Activated CD4-positive, alpha-beta T cell treated with anti-CD3 and anti-CD28 coated beads for 36 hours (primary cell): ENCODE data around the gene DMAC2. TPM values are rescaled to one million over a fixed set of nuclear protein-coding genes. Genes with fewer than 3 reads are reported as not detected.
A peak's percentile ranks its signal among the peaks of the same experiment; 100 is the strongest.

Experiments used
- ATAC-seq: fragments of 200-7000 bp; cut with Tn5 transposase; one replicate; pipeline ENCODE4 v1.10.0; 2021; ENCODE audit warnings: mild to moderate bottlenecking, moderate library complexity
- CTCF ChIA-PET: fragments of 350-600 bp; sonication (Branson Sonifier 250); formaldehyde crosslinking; loops from one replicate; lab custom pipeline; 2021; ENCODE audit warnings: antibody characterized with exemption; lab: Charles Lee
- POLR2A ChIA-PET: fragments of 350-600 bp; sonication (Branson Sonifier 250); formaldehyde crosslinking; loops from one replicate; lab custom pipeline; 2021; ENCODE audit warnings: antibody characterized with exemption, inconsistent platforms; lab: Charles Lee
- DNase-seq: peaks from one replicate; pipeline ENCODE4 v3.0.0-alpha.2; 2020
- H3K27ac Mint-ChIP-seq: one replicate; pipeline ENCODE4 v1.8.0; 2021; ENCODE audit warnings: mixed read lengths
- H3K27me3 Mint-ChIP-seq: one replicate; pipeline ENCODE4 v1.8.0; 2021; ENCODE audit warnings: mixed read lengths
- H3K36me3 Mint-ChIP-seq: one replicate; pipeline ENCODE4 v1.8.0; 2021; ENCODE audit warnings: low read depth, mixed read lengths
- H3K4me1 Mint-ChIP-seq: one replicate; pipeline ENCODE4 v1.8.0; 2021; ENCODE audit warnings: mixed read lengths
- H3K4me3 Mint-ChIP-seq: one replicate; pipeline ENCODE4 v1.8.0; 2021; ENCODE audit warnings: mild to moderate bottlenecking, moderate library complexity, mixed read lengths
- H3K9me3 Mint-ChIP-seq: one replicate; pipeline ENCODE4 v1.8.0; 2021; ENCODE audit warnings: low read depth, mixed read lengths
- intact Hi-C, 2 experiments: fragments of 100-400 bp; cut with DNase I in 1 of 2; cut with micrococcal nuclease in 1 of 2; formaldehyde crosslinking; loops; one replicate each; pipeline versions ENCODE4 v1.14.2 to v1.15.1; 2022 to 2024; cut with DNase I, micrococcal nuclease
- total RNA-seq, 2 experiments: library from RNA; stranded (reverse); gene quantifications; one replicate each; pipeline ENCODE4 v1.2.3, GENCODE V29; 2021

Gene DMAC2
- total RNA-seq, 2 experiments from 2014 or later, result 52.5 to 66.3 TPM

DNA sequence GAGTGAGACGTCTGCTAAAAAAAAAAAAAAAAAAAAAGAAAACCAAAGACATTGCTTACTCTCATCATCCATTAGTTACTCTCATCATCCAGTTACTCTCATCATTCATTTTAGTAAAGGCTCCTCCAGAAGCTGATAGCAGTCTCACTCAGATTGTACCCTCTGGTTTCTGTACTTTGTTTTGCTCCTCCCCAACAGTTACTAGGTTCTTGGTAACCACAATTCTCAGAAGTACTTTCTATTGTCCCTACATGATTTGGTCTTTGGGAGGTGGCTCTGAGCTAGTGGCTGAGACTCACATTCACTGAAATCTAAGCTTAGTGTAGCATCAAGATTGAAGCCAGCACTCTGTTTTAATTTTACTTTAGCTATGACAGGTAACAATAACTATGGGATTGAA lies 17.5 kb upstream of the DMAC2 start:
- POLR2A ChIA-PET, result no interaction called here
- H3K4me3 Mint-ChIP-seq, result no peak overlapping the region

DNA sequence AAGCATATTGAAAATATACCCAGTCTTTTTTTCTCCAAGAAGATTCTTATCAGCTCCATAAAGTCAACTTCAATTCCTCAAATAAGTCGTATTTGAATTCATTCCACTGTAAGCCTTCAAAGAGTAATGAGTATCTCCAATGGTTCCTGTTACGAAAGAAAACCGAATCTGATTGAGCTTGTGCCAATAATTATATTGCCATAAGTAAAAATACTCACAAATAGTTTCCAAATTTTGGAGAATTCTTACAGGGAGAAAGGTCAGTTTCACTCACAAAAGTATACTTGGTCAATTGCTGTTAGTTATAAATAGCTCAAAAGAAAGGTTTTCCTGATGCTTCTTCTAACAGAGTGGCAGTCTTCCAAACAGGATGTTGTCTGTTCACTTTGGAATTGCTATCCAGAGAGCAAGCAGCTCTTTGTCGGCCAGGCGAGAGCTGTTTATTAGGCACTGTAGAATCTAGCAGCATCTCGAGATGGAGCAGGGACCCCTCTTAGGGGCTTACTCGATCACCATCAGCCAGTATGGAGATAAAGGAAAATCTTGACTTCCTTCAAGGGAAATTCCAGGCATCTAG lies 16.7 kb upstream of the DMAC2 start:
- POLR2A ChIA-PET, result interaction anchor here (0.5 kb wide), 1 partner anchor 413 kb away, joined by 5 read pairs; no protein-coding TSS in a partner anchor
- DNase-seq (no peak), ATAC-seq (no peak)
- no peaks in the 10 kb centered on the region for H3K9me3 Mint-ChIP-seq
- H3K27ac Mint-ChIP-seq, result no peak overlapping the region
- no peak overlapping the region for H3K4me3 Mint-ChIP-seq
- H3K27me3 Mint-ChIP-seq, result peaks cover 3% of the 10 kb centered on the region
- CTCF ChIA-PET, result interaction anchor here (0.9 to 2.8 kb wide), 7 partner anchors 7 to 252 kb away, joined by 3 to 15 read pairs (median 5); no protein-coding TSS in a partner anchor
- H3K4me1 Mint-ChIP-seq, result peaks cover 8% of the 10 kb centered on the region
- intact Hi-C loops, result no loop called here
- H3K36me3 Mint-ChIP-seq, result no peaks in the 10 kb centered on the region

More for the DNA sequence above, 17.5 kb upstream of the DMAC2 start:
- H3K9me3 Mint-ChIP-seq, result no peaks in the 10 kb centered on the region
- ATAC-seq (peak; percentile 88), DNase-seq (no peak)
- H3K27ac Mint-ChIP-seq, result no peak overlapping the region
- H3K4me1 Mint-ChIP-seq, result peaks cover 8% of the 10 kb centered on the region
- intact Hi-C loops, result no loop called here
- H3K27me3 Mint-ChIP-seq, result peaks cover 5% of the 10 kb centered on the region
- CTCF ChIA-PET, result interaction anchor here (0.7 to 2.8 kb wide), 11 partner anchors 8 to 253 kb away, joined by 3 to 15 read pairs (median 3); partner anchors contain the start of gene DMAC2
- H3K36me3 Mint-ChIP-seq, result no peaks in the 10 kb centered on the region

DNA sequence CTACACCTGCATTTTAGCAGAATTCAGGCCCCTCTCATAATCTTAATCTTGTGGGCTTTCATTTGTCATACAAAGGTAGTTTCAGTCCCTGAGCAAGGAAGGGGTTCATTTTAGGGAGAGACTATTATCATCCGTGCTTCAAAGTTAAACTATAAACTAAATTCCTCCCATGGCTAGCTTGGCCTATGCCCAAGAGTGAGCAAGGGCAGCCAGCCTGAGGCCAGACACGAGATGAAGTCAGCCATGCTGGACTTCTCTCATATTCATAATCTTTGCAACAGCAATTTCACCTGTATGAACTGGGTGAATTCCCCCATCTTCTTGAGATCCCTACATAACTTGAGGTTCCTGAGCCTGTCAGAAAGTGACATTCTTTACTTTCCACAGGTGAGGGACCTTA lies 16.2 kb upstream of the DMAC2 start:
- ChIA-PET CTCF (interaction anchor here (0.9 to 2.8 kb wide), 5 partner anchors 104 to 140 kb away, joined by 3 to 14 read pairs (median 5); no protein-coding TSS in a partner anchor), POLR2A (interaction anchor here (0.5 kb wide), 1 partner anchor 414 kb away, joined by 5 read pairs; no protein-coding TSS in a partner anchor)
- no peaks in the 10 kb centered on the region for H3K36me3 Mint-ChIP-seq
- peaks cover 8% of the 10 kb centered on the region for H3K4me1 Mint-ChIP-seq
- no peaks in the 10 kb centered on the region for H3K9me3 Mint-ChIP-seq
- peaks cover 3% of the 10 kb centered on the region for H3K27me3 Mint-ChIP-seq
- DNase-seq (no peak), ATAC-seq (no peak)
- H3K27ac Mint-ChIP-seq, result no peak overlapping the region
- H3K4me3 Mint-ChIP-seq, result no peak overlapping the region
- intact Hi-C loops, result no loop called here

DNA sequence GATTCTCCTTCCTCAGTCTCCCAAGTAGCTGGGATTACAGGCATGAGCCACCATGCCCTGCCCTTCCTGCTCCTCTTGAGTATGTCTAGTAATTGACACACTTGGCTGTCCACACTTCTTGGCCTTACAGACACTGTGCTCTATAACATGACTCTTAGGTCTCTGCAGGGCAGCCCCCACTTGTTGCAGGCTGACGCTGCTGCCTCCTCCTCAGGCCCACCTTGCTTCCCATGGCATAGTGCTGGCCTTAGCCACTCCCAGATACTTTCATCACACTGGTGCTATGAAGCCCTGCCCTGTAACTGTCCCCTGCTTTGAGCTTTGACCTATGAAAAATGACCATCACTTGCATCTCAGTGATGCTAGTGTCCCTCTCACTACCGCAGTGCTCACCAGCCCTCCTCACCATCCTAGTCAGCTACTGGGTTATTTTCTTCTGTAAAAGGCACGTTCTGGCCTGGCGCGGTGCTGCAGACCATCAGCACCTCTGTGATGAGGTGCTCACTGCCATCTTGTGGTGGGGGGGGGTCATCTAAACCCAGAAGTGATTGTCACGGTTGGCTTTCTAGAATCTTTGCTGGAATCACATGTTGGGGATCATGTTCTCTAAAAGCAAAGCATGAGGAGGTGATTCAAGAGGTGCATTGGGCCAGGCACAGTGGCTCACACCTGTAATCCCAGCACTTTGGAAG lies 13.0 kb upstream of the DMAC2 start:
- Mint-ChIP-seq H3K27ac (no peak overlapping the region), H3K4me1 (peaks cover 19% of the 10 kb centered on the region), H3K9me3 (no peaks in the 10 kb centered on the region), H3K36me3 (no peaks in the 10 kb centered on the region), H3K4me3 (no peak overlapping the region), H3K27me3 (peaks cover 4% of the 10 kb centered on the region)
- intact Hi-C loops, result no loop called here
- ATAC-seq (no peak), DNase-seq (no peak)
- POLR2A ChIA-PET, result no interaction called here
- CTCF ChIA-PET, result interaction anchor here (0.6 to 8.3 kb wide), 4 partner anchors 41 to 143 kb away, joined by 3 to 120 read pairs (median 52); no protein-coding TSS in a partner anchor

DNA sequence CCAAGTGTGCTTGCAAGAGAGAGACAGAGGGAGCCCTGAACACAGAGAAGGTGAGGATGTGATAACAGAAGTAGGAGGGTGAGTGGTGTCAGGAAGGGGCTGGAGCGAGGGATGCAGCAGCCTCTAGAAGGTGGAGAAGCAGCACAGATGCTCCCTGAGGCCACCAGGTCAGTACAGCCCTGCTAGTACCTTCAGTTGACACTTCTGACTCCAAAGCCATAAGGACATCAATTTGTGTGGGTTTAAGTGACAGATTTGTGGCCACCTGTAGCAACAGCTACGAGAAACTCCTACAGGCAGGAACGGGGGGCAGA lies 10.1 kb upstream of the DMAC2 start:
- no peaks in the 10 kb centered on the region for H3K36me3 Mint-ChIP-seq
- CTCF ChIA-PET, result interaction anchor here (0.6 to 8.3 kb wide), 20 partner anchors 8 to 694 kb away, joined by 3 to 120 read pairs (median 8); partner anchors contain the start of genes CEACAM21 and DMAC2
- no peak overlapping the region for H3K27ac Mint-ChIP-seq
- peaks cover 11% of the 10 kb centered on the region for H3K4me1 Mint-ChIP-seq
- peaks cover 11% of the 10 kb centered on the region for H3K27me3 Mint-ChIP-seq
- intact Hi-C loops, result loop anchor here (1.0 to 5.0 kb wide), 8 partner anchors 72 to 147 kb away; no protein-coding TSS in a partner anchor
- no peak overlapping the region for H3K4me3 Mint-ChIP-seq
- no peaks in the 10 kb centered on the region for H3K9me3 Mint-ChIP-seq
- no peak for ATAC-seq
- DNase-seq, result no peak
- POLR2A ChIA-PET, result interaction anchor here (1.1 to 1.7 kb wide), 2 partner anchors 11 to 99 kb away, joined by 5 read pairs; partner anchors contain the start of gene DMAC2

DNA sequence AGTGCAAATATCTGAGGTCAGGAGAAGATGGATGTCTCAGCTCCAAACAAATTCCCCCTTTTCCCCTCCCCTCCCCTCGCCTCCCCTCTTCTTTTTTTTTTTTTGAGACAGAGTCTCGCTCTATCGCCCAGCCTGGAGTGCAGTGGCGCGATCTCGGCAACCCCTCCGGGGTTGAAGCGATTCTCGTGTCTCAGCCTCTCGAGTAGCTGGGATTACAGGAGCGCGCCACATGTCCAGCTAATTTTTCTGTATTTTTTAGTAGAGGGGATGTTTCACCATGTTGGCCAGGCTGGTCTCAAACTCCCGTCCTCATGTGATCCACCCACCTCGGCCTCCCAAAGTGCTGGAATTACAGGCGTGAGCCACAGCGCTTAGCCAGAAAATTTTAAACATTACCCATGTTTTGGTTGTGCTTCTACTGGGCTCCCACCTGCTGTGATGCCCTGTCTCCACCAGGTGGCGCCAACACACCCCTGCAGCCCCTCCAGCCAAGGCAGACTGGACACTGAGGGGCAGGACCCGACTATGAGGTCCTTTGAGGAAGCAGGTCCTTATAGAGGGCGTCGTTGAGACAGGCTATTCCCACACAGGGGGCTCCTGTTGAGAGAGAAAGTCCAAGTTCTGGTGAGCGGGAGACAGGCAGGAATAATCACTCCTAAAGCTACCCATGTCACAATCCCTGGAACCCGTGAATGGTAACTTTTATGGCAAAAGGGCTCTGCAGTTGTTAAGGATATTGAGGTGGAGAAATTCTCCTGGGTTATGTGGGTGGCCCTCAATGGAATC lies 9.6 kb upstream of the DMAC2 start:
- intact Hi-C loops, result loop anchor here (1.0 to 5.0 kb wide), 8 partner anchors 73 to 148 kb away; no protein-coding TSS in a partner anchor
- H3K9me3 Mint-ChIP-seq, result no peaks in the 10 kb centered on the region
- CTCF ChIA-PET, result interaction anchor here (0.6 to 8.3 kb wide), 41 partner anchors 8 to 1182 kb away, joined by 3 to 120 read pairs (median 5); partner anchors contain the start of genes B3GNT8, CEACAM21 and DMAC2
- H3K27ac Mint-ChIP-seq, result no peak overlapping the region
- H3K4me3 Mint-ChIP-seq, result peak overlapping the region; percentile 70
- peaks cover 11% of the 10 kb centered on the region for H3K4me1 Mint-ChIP-seq
- DNase-seq, result peak; percentile 85
- no peaks in the 10 kb centered on the region for H3K36me3 Mint-ChIP-seq
- H3K27me3 Mint-ChIP-seq, result peaks cover 12% of the 10 kb centered on the region
- ATAC-seq, result peak; percentile 93
- POLR2A ChIA-PET, result interaction anchor here (0.6 to 1.7 kb wide), 3 partner anchors 10 to 240 kb away, joined by 4 to 5 read pairs (median 5); partner anchors contain the start of gene DMAC2

DNA sequence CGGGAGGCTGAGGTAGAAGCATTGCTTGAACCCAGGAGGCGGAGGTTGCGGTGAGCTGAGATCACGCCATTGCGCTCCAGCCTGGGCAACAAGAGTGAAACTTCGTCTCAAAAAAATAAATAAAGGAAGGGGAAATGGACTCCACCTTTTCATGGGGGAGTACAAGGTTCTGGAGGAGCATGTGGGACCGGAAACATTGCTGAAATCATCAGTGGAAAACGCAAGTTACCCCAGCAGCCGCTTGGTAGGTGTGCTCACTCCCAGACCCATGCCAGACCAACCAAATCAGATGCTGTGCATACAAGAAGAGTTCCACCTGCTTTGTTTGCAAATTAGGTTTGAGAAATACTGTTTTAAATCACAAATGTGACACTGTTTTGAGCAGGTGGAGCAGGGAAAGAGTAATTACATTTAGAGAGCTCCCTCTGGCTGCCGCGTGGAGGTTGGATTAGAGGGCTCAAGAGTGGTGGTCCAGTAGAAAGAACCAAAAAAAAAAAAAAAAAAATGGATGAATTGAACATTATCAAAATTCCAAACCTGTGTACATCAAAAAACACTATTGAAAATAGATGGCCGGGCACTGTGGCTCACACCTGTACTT lies 8.1 kb upstream of the DMAC2 start:
- Mint-ChIP-seq H3K27ac (no peak overlapping the region), H3K4me1 (peaks cover 11% of the 10 kb centered on the region), H3K9me3 (no peaks in the 10 kb centered on the region), H3K4me3 (no peak overlapping the region), H3K27me3 (peaks cover 13% of the 10 kb centered on the region), H3K36me3 (no peaks in the 10 kb centered on the region)
- POLR2A ChIA-PET, result interaction anchor here (1.2 kb wide), 1 partner anchor 84 kb away, joined by 3 read pairs; no protein-coding TSS in a partner anchor
- intact Hi-C loops, result loop anchor here (2.0 to 5.0 kb wide), 2 partner anchors 74 to 115 kb away; no protein-coding TSS in a partner anchor
- CTCF ChIA-PET, result interaction anchor here (0.9 to 8.3 kb wide), 8 partner anchors 9 to 148 kb away, joined by 3 to 120 read pairs (median 50); partner anchors contain the start of genes CEACAM21 and DMAC2
- ATAC-seq, result no peak
- no peak for DNase-seq

DNA sequence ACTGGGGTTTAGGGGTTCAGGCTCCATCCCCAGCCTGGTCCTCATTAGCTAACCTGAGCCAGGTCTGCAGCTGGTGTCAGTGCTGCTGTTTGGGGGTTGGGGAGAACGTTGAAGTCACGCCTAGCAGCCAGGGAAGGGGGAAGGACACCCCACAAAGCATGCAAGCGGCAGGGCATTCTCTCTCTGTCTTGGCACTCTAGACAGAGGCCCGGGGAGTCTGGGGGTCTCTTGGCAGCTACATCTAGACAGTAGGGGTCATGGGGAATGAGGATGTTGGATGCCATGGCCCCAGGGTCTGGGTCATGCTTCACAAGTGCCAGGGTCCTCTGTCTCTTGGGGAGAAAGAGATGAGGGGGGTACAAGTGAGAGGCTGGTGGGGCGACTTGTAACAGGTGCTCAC lies 5.9 kb upstream of the DMAC2 start:
- POLR2A ChIA-PET, result no interaction called here
- no peak overlapping the region for H3K27ac Mint-ChIP-seq
- no peaks in the 10 kb centered on the region for H3K9me3 Mint-ChIP-seq
- no peak for DNase-seq
- no peaks in the 10 kb centered on the region for H3K36me3 Mint-ChIP-seq
- CTCF ChIA-PET, result interaction anchor here (0.6 to 8.3 kb wide), 4 partner anchors 118 to 133 kb away, joined by 3 to 120 read pairs (median 3); no protein-coding TSS in a partner anchor
- peaks cover 11% of the 10 kb centered on the region for H3K4me1 Mint-ChIP-seq
- intact Hi-C loops, result loop anchor here in 1 of 2 experiments (5.0 kb wide), 1 partner anchor 77 kb away; no protein-coding TSS in a partner anchor
- H3K27me3 Mint-ChIP-seq, result peaks cover 13% of the 10 kb centered on the region
- no peak for ATAC-seq
- no peak overlapping the region for H3K4me3 Mint-ChIP-seq

DNA sequence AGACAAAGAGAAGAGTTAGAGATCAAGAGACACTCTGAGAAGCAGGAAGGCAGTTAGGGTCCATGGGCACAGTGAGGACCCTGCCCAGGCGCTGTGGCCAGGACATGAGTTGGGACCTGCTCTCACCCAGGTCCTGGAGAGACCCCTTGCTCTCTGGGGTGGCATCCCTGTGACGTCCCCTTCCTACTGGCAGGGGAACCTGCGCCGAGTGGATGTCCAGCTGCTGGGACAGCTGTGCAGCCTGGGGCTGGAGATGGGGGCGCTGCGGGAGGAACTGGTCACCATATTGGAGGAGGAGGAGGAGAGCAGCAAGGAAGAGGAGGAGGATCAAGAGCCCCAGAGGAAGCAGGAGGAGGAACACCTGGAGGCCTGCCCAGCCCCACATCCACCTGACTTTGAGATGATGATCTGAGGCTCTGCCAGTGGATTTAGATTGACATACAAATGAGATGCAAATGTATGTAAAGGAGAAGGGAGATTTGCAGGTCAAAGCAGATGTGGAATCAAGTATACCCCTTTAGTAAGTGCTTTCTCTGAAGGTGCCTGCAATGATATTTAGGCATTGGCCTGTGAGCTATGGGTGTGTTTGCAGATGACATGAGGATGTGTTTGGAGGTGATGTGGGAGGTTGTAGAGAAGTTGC lies 4.2 kb upstream of the DMAC2 start:
- H3K4me3 Mint-ChIP-seq, result no peak overlapping the region
- intact Hi-C loops, result no loop called here
- DNase-seq, result no peak
- POLR2A ChIA-PET, result no interaction called here
- H3K9me3 Mint-ChIP-seq, result no peaks in the 10 kb centered on the region
- CTCF ChIA-PET, result no interaction called here
- peaks cover 10% of the 10 kb centered on the region for H3K4me1 Mint-ChIP-seq
- ATAC-seq, result no peak
- no peak overlapping the region for H3K27ac Mint-ChIP-seq
- peaks cover 13% of the 10 kb centered on the region for H3K27me3 Mint-ChIP-seq
- no peaks in the 10 kb centered on the region for H3K36me3 Mint-ChIP-seq
